DMS79 treated with DMSO at 0.1 percent for 48 hours (cell line): ENCODE data around the gene GOLGA6L6.
"Not testable (repeated sequence)": the region's sequence is repeated elsewhere in the genome, so short reads cannot be mapped to it uniquely, and the experiment has no call there.

Experiments used
- DNase-seq: peaks from one replicate; lab custom pipeline; 2025; lab: John Stamatoyannopoulos, UW

Gene GOLGA6L6

GRCh38 chr15:20541700-20542099 lies at the start of gene GOLGA6L6:
TSS of gene GOLGA6L6 (minus strand) at chr15:20541800. CDS start at chr15:20541709, 91 bp downstream.
- DNase-seq = not testable (repeated sequence)

- not testable (repeated sequence) for DNase-seq
Observed at GRCh38 chr15:20590069-20590468, 48.5 kb upstream of the GOLGA6L6 start.

GRCh38 chr15:20586821-20587220 lies 45.2 kb upstream of the GOLGA6L6 start:
- not testable (repeated sequence) for DNase-seq

- not testable (repeated sequence) for DNase-seq
Observed at GRCh38 chr15:20582726-20583115, 41.1 kb upstream of the GOLGA6L6 start.

GRCh38 chr15:20582109-20582725 lies 40.6 kb upstream of the GOLGA6L6 start:
- DNase-seq = not testable (repeated sequence)

- not testable (repeated sequence) for DNase-seq
Observed at GRCh38 chr15:20581261-20582108, 39.9 kb upstream of the GOLGA6L6 start.

GRCh38 chr15:20579662-20580061 lies 38.1 kb upstream of the GOLGA6L6 start:
- DNase-seq = not testable (repeated sequence)

GRCh38 chr15:20551289-20551688 lies 9.7 kb upstream of the GOLGA6L6 start:
- not testable (repeated sequence) for DNase-seq

- DNase-seq = not testable (repeated sequence)
Observed at GRCh38 chr15:20505926-20506658, 35.5 kb downstream of the GOLGA6L6 start.

GRCh38 chr15:20502839-20503238 lies 38.8 kb downstream of the GOLGA6L6 start:
- DNase-seq = not testable (repeated sequence)

GRCh38 chr15:20501512-20502222 lies 39.9 kb downstream of the GOLGA6L6 start:
- not testable (repeated sequence) for DNase-seq

GRCh38 chr15:20497781-20498180 lies 43.8 kb downstream of the GOLGA6L6 start:
- DNase-seq = not testable (repeated sequence)

- DNase-seq = not testable (repeated sequence)
Observed at GRCh38 chr15:20493035-20493434, 48.6 kb downstream of the GOLGA6L6 start.

- DNase-seq = not testable (repeated sequence)
Observed at GRCh38 chr15:20492598-20492997, 49.0 kb downstream of the GOLGA6L6 start.

- DNase-seq = not testable (repeated sequence)
Observed at GRCh38 chr15:20489320-20489719, 52.3 kb downstream of the GOLGA6L6 start.
